Measurements from ENCODE around the gene MRM2. TPM values are rescaled to one million over a fixed set of nuclear protein-coding genes. Genes with fewer than 3 reads are reported as not detected.

Gene MRM2
- total RNA-seq, 1 donor from 2014 or later: 20.7 TPM

GRCh38 chr7:2199956-2200583, 41.9 kb downstream of the MRM2 start:
- peak; percentile 52 for DNase-seq (ENCODE audit: missing footprints)
- intact Hi-C loops (cut with DNase I): loop anchor here (5.0 kb wide), 1 partner anchor 98 kb away; no protein-coding TSS in a partner anchor
- ATAC-seq: no peak

GRCh38 chr7:2199528-2199927, 42.5 kb downstream of the MRM2 start:
- ATAC-seq (no peak), DNase-seq (ENCODE audit: missing footprints) (no peak)
- intact Hi-C loops (cut with DNase I): loop anchor here (5.0 kb wide), 1 partner anchor 97 kb away; no protein-coding TSS in a partner anchor

- no peak for DNase-seq (ENCODE audit: missing footprints)
- ATAC-seq: no peak
- intact Hi-C loops (cut with DNase I): loop anchor here (5.0 kb wide), 1 partner anchor 96 kb away; no protein-coding TSS in a partner anchor
Measured at GRCh38 chr7:2198760-2199159, 43.2 kb downstream of the MRM2 start.

GRCh38 chr7:2198206-2198605, 43.8 kb downstream of the MRM2 start:
- no peak for ATAC-seq
- DNase-seq (ENCODE audit: missing footprints): peak; percentile 60
- intact Hi-C loops (cut with DNase I): loop anchor here (5.0 kb wide), 1 partner anchor 96 kb away; no protein-coding TSS in a partner anchor

GRCh38 chr7:2197436-2198155, 44.4 kb downstream of the MRM2 start:
- no peak for ATAC-seq
- intact Hi-C loops (cut with DNase I): loop anchor here (5.0 kb wide), 1 partner anchor 95 kb away; no protein-coding TSS in a partner anchor
- DNase-seq (ENCODE audit: missing footprints): peak; percentile 64

GRCh38 chr7:2196381-2197378, 45.3 kb downstream of the MRM2 start:
- intact Hi-C loops (cut with DNase I): loop anchor here (5.0 kb wide), 1 partner anchor 94 kb away; no protein-coding TSS in a partner anchor
- DNase-seq (ENCODE audit: missing footprints) (no peak), ATAC-seq (no peak)

- DNase-seq (ENCODE audit: missing footprints): peak; percentile 73
- intact Hi-C loops (cut with DNase I): loop anchor here (5.0 kb wide), 1 partner anchor 93 kb away; no protein-coding TSS in a partner anchor
- ATAC-seq: peak; percentile 70
Measured at GRCh38 chr7:2195400-2196246, 46.4 kb downstream of the MRM2 start.

- DNase-seq (ENCODE audit: missing footprints) (no peak), ATAC-seq (no peak)
- intact Hi-C loops (cut with DNase I): no loop called here
Measured at GRCh38 chr7:2193575-2194305, 48.3 kb downstream of the MRM2 start.

DNA sequence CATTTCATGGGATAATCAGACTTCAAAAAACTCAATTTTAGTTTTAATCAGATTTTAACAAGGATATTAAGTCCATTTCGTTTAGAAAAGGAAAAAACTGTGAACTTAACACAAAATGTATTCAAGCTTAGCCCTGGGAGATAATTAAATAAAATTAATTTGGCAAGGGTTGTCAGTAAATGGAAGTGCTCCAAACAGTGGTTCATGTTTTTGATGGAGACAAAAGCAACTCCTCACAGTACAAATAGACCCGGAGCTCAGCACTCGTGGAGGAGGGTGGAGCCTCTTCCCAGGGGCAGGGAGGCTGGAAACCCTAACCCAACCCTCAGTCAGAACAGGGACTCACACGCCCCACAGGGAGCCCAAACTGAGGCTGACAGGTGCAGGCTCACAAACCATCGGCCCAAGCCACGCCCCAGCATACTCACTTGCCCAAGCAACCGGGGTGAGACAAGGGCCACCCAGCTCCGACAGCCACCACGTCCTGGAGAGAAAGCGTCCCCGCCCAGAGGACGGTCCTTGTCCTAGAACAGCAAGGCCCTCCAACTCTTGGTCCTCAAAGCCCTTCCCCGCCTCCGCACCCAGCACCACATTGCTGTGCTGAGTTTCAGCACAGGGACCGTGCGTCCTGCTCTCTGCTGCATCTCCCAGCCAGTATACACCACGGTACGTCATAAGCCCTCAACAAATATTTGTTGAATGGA, 49.0 kb downstream of the MRM2 start:
- intact Hi-C loops (cut with DNase I): no loop called here
- DNase-seq (ENCODE audit: missing footprints) (no peak), ATAC-seq (no peak)

DNA sequence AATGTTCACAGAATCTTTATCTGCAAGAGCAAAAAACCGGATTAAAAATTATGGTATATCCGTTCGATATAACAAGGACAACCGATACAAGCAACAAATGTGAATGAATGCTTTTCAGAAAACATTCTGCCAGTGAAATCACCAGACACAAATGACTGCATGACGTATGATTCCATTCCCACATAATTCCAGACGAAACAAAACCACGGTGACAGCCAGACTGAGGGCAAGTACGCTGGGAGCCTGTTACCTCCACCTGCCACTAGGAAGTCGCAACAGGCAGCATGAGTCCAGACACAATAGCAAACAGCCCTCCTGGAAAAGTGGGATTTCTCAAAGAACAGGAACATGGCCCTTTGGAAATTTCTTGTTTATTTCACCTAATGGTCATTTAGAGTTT, 51.0 kb downstream of the MRM2 start:
- intact Hi-C loops (cut with DNase I): no loop called here
- no peak for ATAC-seq
- DNase-seq (ENCODE audit: missing footprints): no peak

- no peak for ATAC-seq
- intact Hi-C loops (cut with DNase I): no loop called here
Measured at GRCh38 chr7:2190531-2190930, 51.5 kb downstream of the MRM2 start.

DNA sequence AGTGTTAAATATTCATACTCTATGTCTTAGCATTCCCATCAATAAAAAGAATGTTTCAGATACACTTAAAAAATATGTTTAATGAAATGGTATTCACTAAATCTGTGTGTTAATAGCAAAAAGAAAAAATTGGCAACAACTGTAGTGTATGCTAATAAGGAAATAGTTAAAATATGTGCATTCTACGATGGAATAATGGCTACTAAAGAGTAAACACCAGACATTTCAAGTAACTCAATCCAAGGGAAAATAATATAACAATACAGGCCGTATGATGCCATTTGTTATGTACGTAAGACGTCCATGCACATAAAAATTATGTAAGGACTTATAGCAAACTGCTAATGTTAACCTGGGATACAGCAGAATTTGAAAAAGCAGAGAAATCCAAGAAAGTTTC, 55.8 kb downstream of the MRM2 start:
- intact Hi-C loops (cut with DNase I): no loop called here
- ATAC-seq: no peak

More at GRCh38 chr7:2190531-2190930, 51.5 kb downstream of the MRM2 start:
- no peak for DNase-seq (ENCODE audit: missing footprints)

DNA sequence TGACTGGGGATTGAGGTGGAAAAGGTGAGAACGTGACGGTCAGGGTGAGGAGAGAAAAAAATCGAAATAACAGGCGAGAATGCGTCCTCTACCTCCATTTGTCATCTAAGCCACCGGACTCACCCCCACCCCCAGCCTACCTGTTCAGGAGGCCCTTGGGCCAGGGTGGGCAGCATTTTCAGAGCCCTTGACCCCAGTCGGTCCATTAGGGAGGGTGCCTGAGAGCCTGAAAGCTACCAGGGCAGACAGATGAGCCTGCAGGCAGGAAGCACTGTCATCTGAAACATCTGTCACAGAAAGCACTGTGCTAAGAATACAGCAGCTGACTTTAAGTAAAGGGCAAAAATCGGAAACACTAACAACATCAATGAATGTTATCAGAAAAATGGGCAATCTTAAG, 56.3 kb downstream of the MRM2 start:
- intact Hi-C loops (cut with DNase I): no loop called here
- ATAC-seq (no peak), DNase-seq (ENCODE audit: missing footprints) (no peak)

More for the DNA sequence above, 55.8 kb downstream of the MRM2 start:
- DNase-seq (ENCODE audit: missing footprints): no peak
